ENCODE results near the gene JUNB. TPM values are rescaled to one million over a fixed set of nuclear protein-coding genes. Genes with fewer than 3 reads are reported as not detected.

JUNB gene
- polyA plus RNA-seq, 1 of the 3 experiments (the other 2 are of a cell fraction) = 224 TPM

- TF ChIP-seq, protein P1, sequence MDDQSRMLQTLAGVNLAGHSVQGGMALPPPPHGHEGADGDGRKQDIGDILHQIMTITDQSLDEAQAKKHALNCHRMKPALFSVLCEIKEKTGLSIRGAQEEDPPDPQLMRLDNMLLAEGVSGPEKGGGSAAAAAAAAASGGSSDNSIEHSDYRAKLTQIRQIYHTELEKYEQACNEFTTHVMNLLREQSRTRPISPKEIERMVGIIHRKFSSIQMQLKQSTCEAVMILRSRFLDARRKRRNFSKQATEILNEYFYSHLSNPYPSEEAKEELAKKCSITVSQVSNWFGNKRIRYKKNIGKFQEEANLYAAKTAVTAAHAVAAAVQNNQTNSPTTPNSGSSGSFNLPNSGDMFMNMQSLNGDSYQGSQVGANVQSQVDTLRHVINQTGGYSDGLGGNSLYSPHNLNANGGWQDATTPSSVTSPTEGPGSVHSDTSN (IDR thresholded peaks at IDR 0.05) = peak; percentile 45
- TF ChIP-seq POLR2AphosphoS5 (IDR thresholded peaks at IDR 0.05; ENCODE audit: low read depth, low read length) = peak; percentile 100
- no peak for TF ChIP-seq MEF2A (IDR thresholded peaks at IDR 0.05; ENCODE audit: borderline replicate concordance, low read depth)
- TF ChIP-seq MAX (IDR thresholded peaks at IDR 0.05; ENCODE audit: low read depth) = peak; percentile 99
- TF ChIP-seq GATA2 (CRISPR knock-in tag; IDR thresholded peaks at IDR 0.05) = no peak
- peak in 1 of 2 experiments; percentile 39; a peak in 1 of 4 replicates for TF ChIP-seq EP300 (IDR thresholded peaks at IDR 0.05; ENCODE audit: borderline replicate concordance in 1 of 2, low read depth in 1 of 2, low read length in 1 of 2)
- peak; percentile 93 for TF ChIP-seq ELF1 (IDR thresholded peaks at IDR 0.05)
- TF ChIP-seq CHD2 (IDR thresholded peaks at IDR 0.05; ENCODE audit: low read length, partially characterized antibody) = peak; percentile 77
- peak; percentile 34; the same call in 1 of the 2 replicates for TF ChIP-seq FOSL2 (IDR thresholded peaks at IDR 0.05; ENCODE audit: borderline replicate concordance, low read depth)
- TF ChIP-seq RFX5 (IDR thresholded peaks at IDR 0.05; ENCODE audit: low read length) = peak; percentile 52; the same call in 1 of the 2 replicates
- TF ChIP-seq NRF1 (IDR thresholded peaks at IDR 0.05; ENCODE audit: low read depth, low read length) = no peak
- TF ChIP-seq RAD21 (IDR thresholded peaks at IDR 0.05; ENCODE audit: low read length) = peak; percentile 20; the same call in 1 of the 2 replicates
- TF ChIP-seq RCOR1 (IDR thresholded peaks at IDR 0.05; ENCODE audit: low read length) = peak; percentile 62
- no peak; the same call in 1 of the 2 replicates for TF ChIP-seq FOXM1 (IDR thresholded peaks at IDR 0.05; ENCODE audit: low read depth)
- 0 out of 2 replicates have a peak, but pooled peaks have one; percentile 50 for TF ChIP-seq NFIC (IDR thresholded peaks at IDR 0.05; ENCODE audit: borderline replicate concordance)
These were observed at the start of gene JUNB (continued) for GRCh38 chr19:12791345-12792050.

- H3K4me2 ChIP-seq = no peak overlapping the region
- ChIA-PET CTCF (interaction anchor here (1.2 to 23.9 kb wide), 3 partner anchors 16 to 102 kb away, joined by 3 to 273 read pairs (median 5); no protein-coding TSS in a partner anchor), POLR2A (no interaction called here)
- H3K9me2 ChIP-seq = no peaks in the 10 kb centered on the region
- DNase-seq = no peak
- H3K9ac ChIP-seq = no peak overlapping the region
- H2AFZ ChIP-seq (ENCODE audit: low read depth) = no peak overlapping the region
- H3K27ac ChIP-seq (ENCODE audit: low read depth in 2 of 2, low read length in 1 of 2) = no peak overlapping the region
- H3K79me2 ChIP-seq (ENCODE audit: insufficient read depth) = no peaks in the 10 kb centered on the region
- no peaks in the 10 kb centered on the region for H3K9me3 ChIP-seq
- H4K20me1 ChIP-seq (ENCODE audit: insufficient read depth) = no peaks in the 10 kb centered on the region
- H3K4me3 ChIP-seq (ENCODE audit: low read depth in 2 of 2, low read length in 1 of 2) = no peak overlapping the region
- H3F3A ChIP-seq (replicated peaks; ENCODE audit: insufficient read depth) = no peaks in the 10 kb centered on the region
- H3K4me1 ChIP-seq (ENCODE audit: control insufficient read depth in 1 of 2, insufficient read depth in 2 of 2, low read depth in 1 of 2, low read length in 1 of 2) = peaks cover 0 to 7% of the 10 kb centered on the region in 2 experiments
- TF ChIP-seq RXRA (IDR thresholded peaks at IDR 0.05; ENCODE audit: borderline replicate concordance, low read depth) = no peak
- 0 out of 2 replicates have a peak, but pooled peaks have one; percentile 12 for TF ChIP-seq NFIC (IDR thresholded peaks at IDR 0.05; ENCODE audit: borderline replicate concordance)
- H3K27me3 ChIP-seq (ENCODE audit: insufficient read depth) = peaks cover 7% of the 10 kb centered on the region; the same call in 1 of the 2 replicates
- 90% methylated on average over 8 of the region's 22 CpGs for WGBS (ENCODE audit: low lambda C conversion rate)
- peaks cover 6 to 21% of the 10 kb centered on the region in 2 experiments for H3K36me3 ChIP-seq (replicated peaks in 1 of 2; ENCODE audit: control insufficient read depth in 1 of 2, insufficient read depth in 2 of 2, low read length in 1 of 2)
These were observed 46.0 kb upstream of the JUNB start for GRCh38 chr19:12745166-12745897.

Measured in SK-N-SH (cell line).